ENCODE measurements around the gene ROBO1. TPM values are rescaled to one million over a fixed set of nuclear protein-coding genes. Genes with fewer than 3 reads are reported as not detected.

Gene ROBO1
- total RNA-seq, 1 donor from 2014 or later, result 73.8 TPM

DNA sequence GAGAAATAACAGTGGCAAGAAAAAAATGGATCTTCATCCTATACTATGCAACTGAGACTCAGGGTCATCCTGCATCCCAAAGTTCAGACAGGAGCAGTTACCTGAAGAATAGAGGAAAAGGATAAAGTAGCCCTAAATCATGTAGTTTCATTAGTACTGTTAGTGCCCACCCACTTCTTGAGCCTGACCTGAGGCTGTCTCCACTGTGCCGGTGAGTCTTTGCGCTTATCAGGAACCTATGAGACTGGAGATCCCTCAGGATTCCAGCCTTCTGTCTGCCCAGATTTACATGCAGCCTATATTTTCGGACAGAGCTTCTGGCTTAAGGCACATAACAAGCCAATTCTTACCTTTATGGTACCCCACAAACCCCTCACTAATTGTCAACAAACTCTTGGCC is 791.6 kb downstream of the ROBO1 start:
- DNase-seq (ENCODE audit: extremely low spot score, unreplicated experiment), result no peak
- Mint-ChIP-seq H3K27ac (ENCODE audit: unreplicated experiment) (no peak overlapping the region), H3K4me3 (ENCODE audit: unreplicated experiment) (no peak overlapping the region), H3K4me1 (ENCODE audit: unreplicated experiment) (peaks cover 45% of the 10 kb centered on the region), H3K9me3 (ENCODE audit: unreplicated experiment) (no peaks in the 10 kb centered on the region), H3K36me3 (ENCODE audit: unreplicated experiment) (no peaks in the 10 kb centered on the region), H3K27me3 (ENCODE audit: unreplicated experiment) (no peaks in the 10 kb centered on the region)
- TF ChIP-seq, protein P1, sequence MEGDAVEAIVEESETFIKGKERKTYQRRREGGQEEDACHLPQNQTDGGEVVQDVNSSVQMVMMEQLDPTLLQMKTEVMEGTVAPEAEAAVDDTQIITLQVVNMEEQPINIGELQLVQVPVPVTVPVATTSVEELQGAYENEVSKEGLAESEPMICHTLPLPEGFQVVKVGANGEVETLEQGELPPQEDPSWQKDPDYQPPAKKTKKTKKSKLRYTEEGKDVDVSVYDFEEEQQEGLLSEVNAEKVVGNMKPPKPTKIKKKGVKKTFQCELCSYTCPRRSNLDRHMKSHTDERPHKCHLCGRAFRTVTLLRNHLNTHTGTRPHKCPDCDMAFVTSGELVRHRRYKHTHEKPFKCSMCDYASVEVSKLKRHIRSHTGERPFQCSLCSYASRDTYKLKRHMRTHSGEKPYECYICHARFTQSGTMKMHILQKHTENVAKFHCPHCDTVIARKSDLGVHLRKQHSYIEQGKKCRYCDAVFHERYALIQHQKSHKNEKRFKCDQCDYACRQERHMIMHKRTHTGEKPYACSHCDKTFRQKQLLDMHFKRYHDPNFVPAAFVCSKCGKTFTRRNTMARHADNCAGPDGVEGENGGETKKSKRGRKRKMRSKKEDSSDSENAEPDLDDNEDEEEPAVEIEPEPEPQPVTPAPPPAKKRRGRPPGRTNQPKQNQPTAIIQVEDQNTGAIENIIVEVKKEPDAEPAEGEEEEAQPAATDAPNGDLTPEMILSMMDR (IDR thresholded peaks at IDR 0.05), result no peak

DNA sequence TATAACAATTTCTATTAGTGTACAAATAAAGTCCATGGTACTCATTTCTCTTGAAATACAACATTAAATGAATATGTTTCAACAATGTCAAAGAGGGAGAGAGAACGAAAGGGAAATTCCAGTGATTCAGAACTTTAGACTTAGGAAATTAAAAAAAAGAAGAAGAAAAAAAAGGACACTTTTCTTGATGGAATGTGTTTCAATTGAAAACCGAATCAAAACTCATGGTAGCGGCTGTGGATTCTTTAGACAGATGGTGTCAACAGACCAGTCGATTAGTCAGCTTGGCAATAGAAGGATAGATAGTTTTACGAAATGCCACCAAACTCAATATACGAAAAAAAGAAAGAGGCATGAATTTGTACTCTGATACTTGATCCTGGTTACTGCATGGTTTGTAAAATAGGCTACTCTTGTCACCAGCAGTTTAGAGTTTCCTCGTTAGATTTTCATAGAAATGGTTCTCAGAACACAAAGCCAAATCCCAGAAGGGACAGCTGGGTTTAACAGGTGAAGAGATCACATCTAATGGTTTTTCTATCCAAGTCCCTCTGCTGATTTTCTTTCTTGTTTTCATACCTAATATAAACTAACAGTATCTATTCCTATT is 793.5 kb downstream of the ROBO1 start:
- H3K27me3 Mint-ChIP-seq (ENCODE audit: unreplicated experiment), result no peaks in the 10 kb centered on the region
- DNase-seq (ENCODE audit: extremely low spot score, unreplicated experiment), result no peak

DNA sequence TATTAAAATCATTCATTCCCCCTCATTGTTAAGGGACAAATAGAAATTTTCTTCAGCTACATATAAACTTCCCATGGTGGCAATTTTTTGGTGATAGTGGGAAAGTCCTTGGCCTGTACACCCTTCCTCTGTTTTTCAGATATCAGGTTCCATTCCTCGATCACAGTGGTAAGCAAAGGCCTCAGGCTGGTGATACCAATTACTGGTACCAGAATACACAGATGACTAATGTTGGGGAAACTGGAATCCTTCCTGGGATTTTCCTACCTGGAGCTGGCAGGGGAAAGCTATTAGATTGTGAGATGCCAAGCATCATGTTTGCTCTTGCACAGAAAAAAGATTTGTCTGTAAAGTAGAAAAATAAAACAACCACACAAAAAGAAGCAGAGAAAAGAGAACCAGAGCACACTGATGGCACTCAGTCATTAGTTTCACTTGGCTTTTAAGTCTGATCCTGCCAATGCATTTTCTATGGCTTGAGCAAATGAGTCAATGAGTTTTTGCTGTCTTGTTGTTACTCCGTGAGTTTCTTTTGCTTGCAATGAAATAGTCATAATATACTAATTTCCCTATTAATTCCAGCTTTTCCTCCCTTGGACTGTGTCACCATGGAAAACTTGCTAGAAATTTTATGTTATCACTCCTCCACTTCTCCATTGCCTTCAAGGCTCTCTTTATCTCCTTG is 795.0 kb downstream of the ROBO1 start:
- no peak for DNase-seq (ENCODE audit: extremely low spot score, unreplicated experiment)
- Mint-ChIP-seq H3K27me3 (ENCODE audit: unreplicated experiment) (no peaks in the 10 kb centered on the region), H3K36me3 (ENCODE audit: unreplicated experiment) (no peaks in the 10 kb centered on the region), H3K27ac (ENCODE audit: unreplicated experiment) (peak overlapping the region; percentile 48), H3K9me3 (ENCODE audit: unreplicated experiment) (no peaks in the 10 kb centered on the region), H3K4me1 (ENCODE audit: unreplicated experiment) (peaks cover 40% of the 10 kb centered on the region), H3K4me3 (ENCODE audit: unreplicated experiment) (no peak overlapping the region)
- TF ChIP-seq, protein P1 (IDR thresholded peaks at IDR 0.05), result no peak

More for the DNA sequence above, 793.5 kb downstream of the ROBO1 start:
- Mint-ChIP-seq H3K36me3 (ENCODE audit: unreplicated experiment) (no peaks in the 10 kb centered on the region), H3K4me1 (ENCODE audit: unreplicated experiment) (peaks cover 41% of the 10 kb centered on the region), H3K4me3 (ENCODE audit: unreplicated experiment) (peak overlapping the region; percentile 75), H3K27ac (ENCODE audit: unreplicated experiment) (peak overlapping the region; percentile 90), H3K9me3 (ENCODE audit: unreplicated experiment) (no peaks in the 10 kb centered on the region)
- TF ChIP-seq, protein P1 (IDR thresholded peaks at IDR 0.05), result no peak

GRCh38 chr3:78970656-78971055 is 797.1 kb downstream of the ROBO1 start:
- Mint-ChIP-seq H3K4me1 (ENCODE audit: unreplicated experiment) (peaks cover 28% of the 10 kb centered on the region), H3K4me3 (ENCODE audit: unreplicated experiment) (no peak overlapping the region), H3K27ac (ENCODE audit: unreplicated experiment) (no peak overlapping the region), H3K27me3 (ENCODE audit: unreplicated experiment) (no peaks in the 10 kb centered on the region), H3K9me3 (ENCODE audit: unreplicated experiment) (no peaks in the 10 kb centered on the region), H3K36me3 (ENCODE audit: unreplicated experiment) (no peaks in the 10 kb centered on the region)
- no peak for DNase-seq (ENCODE audit: extremely low spot score, unreplicated experiment)
- TF ChIP-seq, protein P1 (IDR thresholded peaks at IDR 0.05), result no peak

DNA sequence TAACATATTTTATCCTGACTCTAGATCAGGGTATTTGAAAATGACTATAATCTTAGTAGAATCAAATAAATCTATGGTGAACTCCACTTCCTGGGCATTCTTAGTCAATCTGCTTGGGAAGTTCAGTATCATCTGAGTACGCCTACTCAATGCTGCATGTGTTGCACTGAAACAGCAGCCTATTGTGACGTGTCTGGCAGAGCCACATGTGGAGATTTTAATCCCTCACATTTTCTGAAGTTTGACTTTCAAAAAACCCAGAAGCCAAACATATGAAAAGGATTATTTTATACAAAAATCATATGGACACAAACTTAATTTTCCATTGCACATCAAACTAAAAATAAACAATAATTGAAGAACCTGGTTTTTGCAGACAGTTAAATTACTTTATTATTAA is 798.3 kb downstream of the ROBO1 start:
- no peak for DNase-seq (ENCODE audit: extremely low spot score, unreplicated experiment)
- H3K9me3 Mint-ChIP-seq (ENCODE audit: unreplicated experiment), result no peaks in the 10 kb centered on the region
- TF ChIP-seq, protein P1 (IDR thresholded peaks at IDR 0.05), result no peak
- no peaks in the 10 kb centered on the region for H3K36me3 Mint-ChIP-seq (ENCODE audit: unreplicated experiment)
- H3K4me3 Mint-ChIP-seq (ENCODE audit: unreplicated experiment), result no peak overlapping the region
- H3K27me3 Mint-ChIP-seq (ENCODE audit: unreplicated experiment), result no peaks in the 10 kb centered on the region
- no peak overlapping the region for H3K27ac Mint-ChIP-seq (ENCODE audit: unreplicated experiment)
- H3K4me1 Mint-ChIP-seq (ENCODE audit: unreplicated experiment), result peaks cover 22% of the 10 kb centered on the region

All from osteocyte (in vitro differentiated cells).